SK-N-SH (cell line): ENCODE measurements around the gene GRIP2. TPM values are rescaled to one million over a fixed set of nuclear protein-coding genes. Genes with fewer than 3 reads are reported as not detected.

Experiments used
- CTCF ChIA-PET: fragments of 300-600, 350-600 bp; formaldehyde crosslinking; extraction: SDS; loops from one replicate; lab custom pipeline; 2021; lab: Yijun Ruan, JAX
- POLR2A ChIA-PET: fragments of 350-600 bp; sonication (Branson Sonifier 250); formaldehyde crosslinking; extraction: SDS; loops from one replicate; lab custom pipeline; 2020; ENCODE audit warnings: antibody characterized with exemption, inconsistent platforms; lab: Yijun Ruan, JAX
- DNase-seq: peaks from one replicate; pipeline ENCODE4 v3.0.0; 2012
- H2AFZ ChIP-seq: fragments of 200-600 bp; sonication (generic); 2 replicates; pipeline ENCODE4 v1.8.1; 2016; ENCODE audit warnings: antibody characterized with exemption, mild to moderate bottlenecking, low read depth
- H3F3A ChIP-seq: fragments of 200-600 bp; sonication (generic); replicated peaks from 2 replicates; pipeline ENCODE3; 2016; ENCODE audit warnings: antibody characterized with exemption, mild to moderate bottlenecking; ENCODE audit not compliant: insufficient read depth
- H3K27ac ChIP-seq, 2 experiments: fragments of 200-500 bp in 1 of 2; fragments of 200-600 bp in 1 of 2; sonication (Bioruptor generic) in 1 of 2; sonication (generic), shearing (Covaris generic) in 1 of 2; 2 replicates each; pipeline versions ENCODE4 v1.5.1 to v1.6.1; 2014 to 2016; ENCODE audit warnings: low read depth in 2 of 2, inconsistent platforms in 1 of 2, low read length in 1 of 2, mild to moderate bottlenecking in 1 of 2, mixed read lengths in 1 of 2
- H3K27me3 ChIP-seq: fragments of 200-600 bp; sonication (generic), shearing (Covaris generic); 2 replicates; pipeline ENCODE4 v1.6.1; 2016; ENCODE audit warnings: mixed run types; ENCODE audit not compliant: insufficient read depth
- H3K36me3 ChIP-seq, 2 experiments: fragments of 200-500 bp in 1 of 2; fragments of 200-600 bp in 1 of 2; sonication (Bioruptor generic) in 1 of 2; sonication (generic) in 1 of 2; replicated peaks in 1 of 2; 2 replicates each; pipeline versions ENCODE3 to v1.5.1; 2014 to 2016; ENCODE audit warnings: low read length in 1 of 2, mild to moderate bottlenecking in 1 of 2; ENCODE audit not compliant: insufficient read depth in 2 of 2, control insufficient read depth in 1 of 2
- H3K4me1 ChIP-seq, 2 experiments: fragments of 200-500 bp in 1 of 2; fragments of 200-600 bp in 1 of 2; sonication (Bioruptor generic) in 1 of 2; sonication (generic), shearing (Covaris generic) in 1 of 2; 2 replicates each; pipeline versions ENCODE4 v1.5.1 to v1.6.1; 2014 to 2016; ENCODE audit warnings: low read depth in 1 of 2, low read length in 1 of 2, mixed run types in 1 of 2; ENCODE audit not compliant: insufficient read depth in 2 of 2, control insufficient read depth in 1 of 2
- H3K4me2 ChIP-seq: fragments of 200-600 bp; sonication (generic), shearing (Covaris generic); 2 replicates; pipeline ENCODE4 v1.6.1; 2017; ENCODE audit warnings: mixed run types
- H3K4me3 ChIP-seq, 2 experiments: fragments of 200-500 bp in 1 of 2; fragments of 200-600 bp in 1 of 2; sonication (Bioruptor generic) in 1 of 2; sonication (generic), shearing (Covaris generic) in 1 of 2; 2 replicates each; pipeline versions ENCODE4 v1.5.1 to v1.8.1; 2014 to 2016; ENCODE audit warnings: low read depth in 2 of 2, inconsistent platforms in 1 of 2, low read length in 1 of 2, mild to moderate bottlenecking in 1 of 2, mixed read lengths in 1 of 2, moderate library complexity in 1 of 2
- H3K79me2 ChIP-seq: fragments of 200-600 bp; sonication (generic); 2 replicates; pipeline ENCODE4 v1.8.1; 2017; ENCODE audit warnings: mild to moderate bottlenecking; ENCODE audit not compliant: insufficient read depth
- H3K9ac ChIP-seq: fragments of 200-600 bp; sonication (generic); 2 replicates; pipeline ENCODE4 v1.6.1; 2017; ENCODE audit warnings: mixed run types
- H3K9me2 ChIP-seq: fragments of 200-600 bp; sonication (generic); 2 replicates; pipeline ENCODE4 v1.6.1; 2017; ENCODE audit warnings: mixed run types
- H3K9me3 ChIP-seq: fragments of 200-600 bp; sonication (generic); 2 replicates; pipeline ENCODE4 v1.6.1; 2017; ENCODE audit warnings: mixed run types, mild to moderate bottlenecking, moderate library complexity
- H4K20me1 ChIP-seq: fragments of 200-600 bp; sonication (generic); 2 replicates; pipeline ENCODE4 v1.6.1; 2017; ENCODE audit warnings: mild to moderate bottlenecking, mixed run types; ENCODE audit not compliant: insufficient read depth
- CTCF ChIP-seq: fragments of 200-600 bp; sonication (generic); IDR thresholded peaks from 2 replicates; pipeline ENCODE4 v1.6.1; 2017; ENCODE audit warnings: antibody characterized with exemption, mild to moderate bottlenecking, moderate library complexity
- EP300 ChIP-seq, 2 experiments: IDR thresholded peaks; 2 replicates each; pipeline versions ENCODE4 v1.4.0 to v1.6.1; 2012; ENCODE audit warnings: borderline replicate concordance in 1 of 2, low read depth in 1 of 2, low read length in 1 of 2
- EZH2phosphoT487 ChIP-seq: fragments of 200-600 bp; sonication (generic); IDR thresholded peaks from 2 replicates; pipeline ENCODE4 v1.6.1; 2017; ENCODE audit warnings: low read depth, mixed run types, mild to moderate bottlenecking, antibody characterized with exemption, moderate library complexity, borderline replicate concordance
- FOXJ3 ChIP-seq: sonication (generic); formaldehyde crosslinking; IDR thresholded peaks from 2 replicates; pipeline ENCODE4 v1.5.1; 2020; ENCODE audit warnings: mild to moderate bottlenecking, missing genetic modification reagents
- MAX ChIP-seq: IDR thresholded peaks from 2 replicates; pipeline ENCODE4 v1.4.0; 2012; ENCODE audit warnings: low read depth
- MEF2A ChIP-seq: IDR thresholded peaks from 2 replicates; pipeline ENCODE4 v1.4.0; 2012; ENCODE audit warnings: low read depth, borderline replicate concordance
- NFIC ChIP-seq: IDR thresholded peaks from 2 replicates; pipeline ENCODE4 v1.4.0; 2012; ENCODE audit warnings: borderline replicate concordance
- POLR2AphosphoS5 ChIP-seq: IDR thresholded peaks from 2 replicates; pipeline ENCODE4 v1.6.1; 2012; ENCODE audit warnings: low read depth, low read length
- RCOR1 ChIP-seq: fragments of 150-350 bp; IDR thresholded peaks from 2 replicates; pipeline ENCODE4 v1.6.1; 2017; ENCODE audit warnings: antibody characterized with exemption, low read length
- REST ChIP-seq: IDR thresholded peaks from 2 replicates; pipeline ENCODE4 v1.6.1; 2012; ENCODE audit warnings: mild to moderate bottlenecking, low read depth, low read length, moderate library complexity
- RXRA ChIP-seq: IDR thresholded peaks from 2 replicates; pipeline ENCODE4 v1.4.0; 2012; ENCODE audit warnings: low read depth, mild to moderate bottlenecking, borderline replicate concordance
- SMC3 ChIP-seq: IDR thresholded peaks from 2 replicates; pipeline ENCODE4 v1.6.1; 2012; ENCODE audit warnings: low read depth, low read length, improper control_type of control experiment
- TCF12 ChIP-seq: IDR thresholded peaks from 2 replicates; pipeline ENCODE4 v1.4.0; 2012
- TEAD4 ChIP-seq: IDR thresholded peaks from 2 replicates; pipeline ENCODE4 v1.4.0; 2012; ENCODE audit warnings: mild to moderate bottlenecking, borderline replicate concordance; ENCODE audit not compliant: insufficient read depth
- USF2 ChIP-seq: fragments of 150-350 bp; IDR thresholded peaks from 2 replicates; pipeline ENCODE4 v1.6.1; 2017; ENCODE audit warnings: antibody characterized with exemption, low read length, low read depth, borderline replicate concordance
- YY1 ChIP-seq: IDR thresholded peaks from 2 replicates; pipeline ENCODE4 v1.4.0; 2012; ENCODE audit warnings: low read depth, mild to moderate bottlenecking
- ZBTB33 ChIP-seq: IDR thresholded peaks from 2 replicates; pipeline ENCODE4 v1.4.0; 2012; ENCODE audit warnings: low read depth, borderline replicate concordance
- WGBS: methylation state at CpG from one replicate; pipeline ENCODE4 v1.1.6; 2017; ENCODE audit warnings: low lambda C conversion rate; 5-methylcytosine and 5-hydroxymethylcytosine counted together
- polyA plus RNA-seq, 3 experiments: library from polyadenylated mRNA; depleted of rRNA; stranded (reverse); fragments of >200 nt; gene quantifications; 2 replicates each; pipeline ENCODE4 v1.2.3, GENCODE V29; 2012

Gene GRIP2
- polyA plus RNA-seq, 1 of the 3 experiments (the other 2 are of a cell fraction), result 0.15 TPM

- TF ChIP-seq CTCF (no peak), RXRA (no peak), SMC3 (no peak), POLR2AphosphoS5 (no peak), EP300 (IDR thresholded peaks at IDR 0.05; ENCODE audit: borderline replicate concordance in 1 of 2, low read depth in 1 of 2, low read length in 1 of 2) (no peak), EZH2phosphoT487 (no peak)
Observed at GRCh38 chr3:14463330-14464140, 76.6 kb downstream of the GRIP2 start (continued).

GRCh38 chr3:14462738-14463137, 77.4 kb downstream of the GRIP2 start:
- H4K20me1 ChIP-seq, result no peaks in the 10 kb centered on the region
- H3K9me2 ChIP-seq, result no peaks in the 10 kb centered on the region
- H3K79me2 ChIP-seq, result no peaks in the 10 kb centered on the region
- DNase-seq, result no peak
- no peaks in the 10 kb centered on the region for H3K27me3 ChIP-seq
- H3F3A ChIP-seq, result peaks cover 6% of the 10 kb centered on the region
- no peak overlapping the region for H3K4me2 ChIP-seq
- no peak for TF ChIP-seq MAX
- no peak for TF ChIP-seq POLR2AphosphoS5
- TF ChIP-seq RCOR1, result no peak
- TF ChIP-seq MEF2A, result no peak
- no peak for TF ChIP-seq NFIC
- no peak for TF ChIP-seq TEAD4
- TF ChIP-seq YY1, result no peak
- TF ChIP-seq FOXJ3 (CRISPR knock-in tag), result no peak
- TF ChIP-seq SMC3, result no peak
- TF ChIP-seq ZBTB33, result no peak
- no peak for TF ChIP-seq REST
- no peak for TF ChIP-seq RXRA
- TF ChIP-seq EP300 (IDR thresholded peaks at IDR 0.05; ENCODE audit: borderline replicate concordance in 1 of 2, low read depth in 1 of 2, low read length in 1 of 2), result no peak
- no peak for TF ChIP-seq TCF12
- TF ChIP-seq USF2, result no peak
- ChIA-PET POLR2A (no interaction called here), CTCF (interaction anchor here (0.8 to 5.0 kb wide), 25 partner anchors 8 to 566 kb away, joined by 3 to 82 read pairs (median 5); partner anchors contain the start of gene SLC6A6)
- H3K36me3 ChIP-seq, result peaks cover 22 to 26% of the 10 kb centered on the region in 2 experiments
- no peaks in the 10 kb centered on the region for H3K9me3 ChIP-seq
- H3K27ac ChIP-seq, result no peak overlapping the region
- no peak overlapping the region for H2AFZ ChIP-seq
- WGBS, result 90% methylated on average over 9 of the region's 9 CpGs
- H3K4me1 ChIP-seq, result peaks cover 9 to 17% of the 10 kb centered on the region in 2 experiments; a peak in 3 of 4 replicates
- no peak overlapping the region for H3K9ac ChIP-seq
- H3K4me3 ChIP-seq, result no peak overlapping the region
